ENCODE data around the gene DNAAF3.

- no peak for TF ChIP-seq CTCF (IDR thresholded peaks at IDR 0.05)
- no peak for TF ChIP-seq POLR2A (IDR thresholded peaks at IDR 0.05)
These were observed 13.4 kb upstream of the DNAAF3 start, which contains the start of gene SYT5 for GRCh38 chr19:55179606-55180484.

Data from suprapubic skin (tissue), 3 donors.